GM18870 (cell line): ENCODE results near the gene PHB1.
A peak's percentile ranks its signal among the peaks of the same experiment; 100 is the strongest.

Experiments
- ATAC-seq: cut with Tn5 transposase; IDR thresholded peaks from one replicate; pipeline ENCODE4 v1.9.1; 2021; ENCODE audit warnings: moderate library complexity; ENCODE audit not compliant: unreplicated experiment

PHB1 gene

DNA sequence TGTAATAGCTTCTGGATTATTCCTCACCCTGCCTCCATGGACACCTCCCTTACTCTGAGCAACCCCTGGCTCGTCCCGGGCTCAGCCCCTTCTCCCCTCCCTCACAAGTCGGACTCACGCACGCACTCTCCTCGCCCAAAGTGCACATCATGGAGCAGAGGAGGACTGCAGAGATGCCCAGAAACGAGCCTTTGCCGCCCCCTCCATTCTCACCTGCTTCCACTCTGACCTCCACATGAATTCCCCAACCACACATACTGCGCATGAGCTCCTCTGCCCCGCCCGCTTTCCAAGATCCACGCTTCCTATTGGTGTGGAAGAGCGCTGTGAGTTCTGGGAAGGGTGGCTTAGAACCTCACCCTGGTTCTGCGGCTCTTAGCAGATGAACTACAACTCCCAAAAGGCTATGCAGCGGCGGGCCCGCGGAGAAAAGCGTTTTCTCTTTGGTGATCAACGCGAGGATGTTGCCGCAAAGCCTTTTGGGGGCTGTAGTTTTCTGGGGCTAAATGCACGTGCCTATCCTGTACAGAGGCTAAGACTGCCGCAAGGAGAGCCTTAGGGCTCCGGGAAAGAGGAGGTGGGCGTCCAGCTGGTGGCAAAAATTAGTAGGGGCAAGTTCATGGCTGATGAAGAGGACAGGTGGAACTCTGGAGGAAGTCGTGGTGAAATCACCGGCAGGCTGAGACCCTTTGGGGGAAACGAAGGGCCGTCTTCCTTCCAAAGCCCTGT, at the start of gene PHB1:
Gene PHB1, minus strand, starts transcription at position 261 of the 729 bp plus-strand sequence. CDS start 1,618 bp downstream, outside the sequence.
- peak; percentile 94 for ATAC-seq

DNA sequence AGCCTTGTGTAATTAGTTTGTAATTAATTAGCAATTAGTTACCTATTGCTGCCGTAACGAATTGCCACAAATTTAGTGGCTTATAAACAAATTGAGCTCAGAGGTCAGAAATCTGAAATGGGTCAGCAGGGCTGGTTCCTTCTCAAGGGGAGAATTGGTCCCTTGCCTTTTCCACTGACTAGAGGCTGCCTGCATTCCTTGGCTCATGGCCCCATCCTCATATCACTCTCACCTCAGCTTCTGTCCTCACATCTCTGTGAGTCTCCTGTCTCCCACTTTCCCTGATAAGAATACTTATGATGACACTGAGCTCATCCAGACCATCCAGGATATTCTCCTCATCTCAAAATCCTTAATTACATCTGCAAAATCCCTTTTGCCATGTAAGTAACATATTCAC, 49.4 kb upstream of the PHB1 start:
- no peak for ATAC-seq

DNA sequence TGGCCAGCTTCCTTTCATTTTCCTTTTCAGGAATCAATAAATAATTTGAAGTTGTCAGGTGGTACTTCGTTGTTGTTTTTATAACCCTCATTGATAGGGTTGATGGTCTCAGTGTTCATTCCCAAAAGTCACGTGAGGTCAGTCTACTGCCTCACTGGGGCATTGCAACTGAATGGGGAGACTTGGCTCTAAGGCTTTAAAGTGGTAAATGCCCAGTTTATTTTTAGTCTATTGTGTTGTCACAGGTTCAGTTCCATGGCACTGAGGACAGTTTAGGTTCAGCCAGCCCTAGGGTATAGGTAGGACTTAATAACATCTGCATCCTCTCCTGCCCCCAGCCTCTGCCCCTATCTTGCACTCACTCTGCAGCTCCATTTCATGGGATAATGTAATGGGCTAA, 46.9 kb upstream of the PHB1 start:
- no peak for ATAC-seq

DNA sequence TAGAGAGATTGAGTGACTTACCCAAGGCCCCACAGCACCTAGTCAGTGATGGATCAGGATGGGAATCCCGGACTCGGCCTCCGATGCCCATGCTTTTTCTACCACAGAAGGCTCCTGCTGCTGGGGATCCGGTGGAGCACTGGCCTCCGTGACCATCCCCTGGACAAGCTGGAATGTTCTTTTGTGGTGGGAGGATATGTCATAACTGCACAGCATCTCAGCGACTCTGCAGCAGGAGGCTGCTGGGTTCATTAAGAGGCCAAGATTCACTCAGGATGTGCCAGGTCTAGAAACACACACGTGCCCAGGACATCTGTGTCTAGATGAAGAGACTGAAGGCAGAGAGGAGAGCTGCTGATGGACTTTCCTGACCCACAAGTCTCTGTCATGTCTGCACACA, 45.7 kb upstream of the PHB1 start:
- ATAC-seq = no peak

DNA sequence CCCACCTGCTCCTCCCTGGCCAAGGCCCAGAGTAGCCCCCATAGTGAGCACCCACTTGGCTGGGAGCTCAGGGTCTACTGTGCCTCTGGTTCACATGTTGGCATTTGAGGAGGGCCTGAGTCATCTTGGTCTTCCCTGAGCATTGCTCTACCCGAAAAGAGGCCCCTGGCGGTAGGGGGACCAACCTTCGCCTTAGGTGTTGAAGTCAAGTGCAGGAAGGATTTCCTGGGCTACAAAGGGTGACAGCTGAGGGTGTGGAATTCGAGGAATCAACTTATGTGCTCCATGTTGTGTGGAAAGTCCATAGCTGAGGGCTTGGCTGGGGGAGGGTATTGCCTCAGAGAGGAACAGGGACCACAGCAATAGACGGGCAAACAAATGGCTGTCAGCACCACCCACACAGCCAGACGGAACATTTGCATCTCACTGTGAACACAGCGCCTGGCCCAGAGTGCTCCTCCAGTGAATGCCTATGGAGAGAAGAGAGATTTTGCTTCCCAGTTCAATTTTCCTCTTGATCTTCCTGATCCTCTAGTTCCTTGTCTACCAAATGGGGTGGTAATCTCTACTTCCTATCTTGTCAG, 44.8 kb upstream of the PHB1 start:
- no peak for ATAC-seq

DNA sequence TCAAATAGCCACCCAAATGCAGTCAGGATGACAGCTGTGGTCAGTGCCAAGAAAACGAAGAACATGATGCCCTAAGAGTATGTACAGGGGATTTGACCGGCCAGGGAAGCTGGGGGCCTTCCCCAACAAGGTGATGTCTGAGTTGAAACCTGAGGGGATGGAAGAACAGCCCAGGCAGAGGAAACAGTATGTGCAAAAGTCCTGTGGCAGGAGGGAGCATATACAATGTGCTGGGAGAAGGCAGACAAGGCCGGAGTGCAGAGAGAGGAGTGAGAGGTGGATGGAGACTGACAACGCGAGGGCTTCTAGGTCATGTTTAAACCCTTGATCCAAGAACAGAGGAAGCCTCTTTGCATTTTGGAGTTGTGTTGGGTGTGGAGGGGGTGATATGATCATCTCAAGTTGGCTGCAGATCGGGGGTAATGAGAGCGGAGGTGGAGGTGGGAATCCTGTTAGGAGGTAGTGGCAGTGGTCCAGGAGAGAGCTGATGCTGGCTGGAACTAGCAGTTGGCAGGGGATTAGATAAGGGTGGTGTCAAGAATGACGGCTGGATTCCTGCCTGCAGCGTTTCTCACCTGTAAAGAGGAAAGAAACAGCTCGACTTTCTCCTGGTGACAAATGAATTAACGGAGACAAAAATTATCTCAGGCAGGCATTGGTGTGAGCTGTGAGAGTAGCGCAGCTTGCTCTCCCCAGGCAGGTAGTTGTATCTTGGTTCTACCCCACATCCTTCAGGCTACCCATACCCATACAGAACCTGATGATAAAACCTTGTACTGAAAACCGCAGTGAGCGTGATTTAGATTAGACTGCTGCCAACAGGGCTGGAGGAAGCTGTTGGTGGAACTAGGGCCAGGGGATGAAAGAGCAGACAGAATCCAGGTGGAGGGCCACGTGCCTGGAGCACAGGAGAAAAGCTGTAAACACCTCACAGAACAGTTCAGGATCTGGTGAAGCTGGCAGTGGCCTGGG, 43.2 kb upstream of the PHB1 start:
- no peak for ATAC-seq

DNA sequence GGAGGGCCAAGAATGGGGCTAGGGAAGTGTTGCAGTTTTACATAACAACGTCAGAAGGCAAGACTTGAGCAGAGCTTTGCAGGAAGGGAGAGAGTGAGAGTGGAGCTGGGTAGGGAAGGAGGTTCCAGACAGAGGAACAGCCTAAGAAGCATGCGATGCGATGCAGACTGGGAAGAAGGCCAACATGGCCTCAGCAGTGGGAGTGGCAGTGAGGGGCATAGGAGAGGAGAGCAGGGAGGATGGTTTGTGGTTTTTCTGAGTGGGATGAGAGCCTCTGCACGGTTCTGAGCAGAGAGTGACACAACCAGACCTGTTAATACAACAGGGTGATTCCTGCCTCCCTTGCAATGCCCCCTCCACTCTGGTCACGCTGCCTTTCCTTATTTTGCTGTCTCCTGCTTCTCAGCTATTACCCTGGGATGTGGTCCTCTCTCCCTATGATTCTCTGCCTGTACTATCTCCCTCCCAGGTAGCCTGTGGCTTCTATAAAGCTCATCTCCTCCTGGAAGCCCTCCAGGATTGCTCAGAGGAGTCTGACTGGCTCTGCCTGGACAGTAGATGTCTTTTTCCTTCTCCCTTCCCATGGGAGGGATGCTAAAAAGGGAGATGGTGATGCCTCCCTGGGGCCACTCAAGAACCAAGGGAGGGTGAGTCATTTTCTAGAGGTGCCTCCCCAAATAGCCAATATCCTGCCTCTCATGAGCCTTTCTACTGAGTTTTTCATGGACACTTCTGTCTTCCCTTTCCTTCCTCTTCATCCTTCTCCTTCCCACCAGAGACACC, 41.7 kb upstream of the PHB1 start:
- ATAC-seq = no peak

DNA sequence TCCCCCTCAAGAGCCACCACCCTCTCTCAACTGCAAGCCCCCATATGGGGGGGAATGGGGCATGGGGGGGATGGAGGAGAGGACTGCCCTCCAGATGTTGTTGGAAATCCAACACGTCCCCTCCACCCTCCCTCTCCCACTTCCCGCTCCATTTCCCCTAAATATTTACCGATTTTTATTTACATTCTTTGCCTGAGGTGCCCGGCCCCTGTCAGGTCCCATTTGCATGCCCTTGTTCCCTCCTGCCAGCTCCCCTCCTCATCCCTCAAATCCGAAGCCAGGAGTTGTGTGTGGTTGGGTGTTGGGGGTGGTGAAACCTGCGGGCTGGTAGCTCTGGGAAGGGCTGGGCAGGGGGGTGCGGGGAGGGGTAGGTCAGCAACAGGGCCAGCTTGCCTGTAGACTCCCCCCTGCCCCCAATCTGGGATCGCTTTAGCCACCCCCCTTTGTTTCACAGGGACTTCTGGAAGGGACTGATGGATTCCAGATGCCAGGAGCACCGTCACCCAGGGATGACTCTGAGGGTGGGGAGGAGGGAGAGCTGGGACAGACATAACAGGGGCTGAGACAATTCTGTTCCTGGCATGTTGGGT, 40.7 kb upstream of the PHB1 start:
- no peak for ATAC-seq

DNA sequence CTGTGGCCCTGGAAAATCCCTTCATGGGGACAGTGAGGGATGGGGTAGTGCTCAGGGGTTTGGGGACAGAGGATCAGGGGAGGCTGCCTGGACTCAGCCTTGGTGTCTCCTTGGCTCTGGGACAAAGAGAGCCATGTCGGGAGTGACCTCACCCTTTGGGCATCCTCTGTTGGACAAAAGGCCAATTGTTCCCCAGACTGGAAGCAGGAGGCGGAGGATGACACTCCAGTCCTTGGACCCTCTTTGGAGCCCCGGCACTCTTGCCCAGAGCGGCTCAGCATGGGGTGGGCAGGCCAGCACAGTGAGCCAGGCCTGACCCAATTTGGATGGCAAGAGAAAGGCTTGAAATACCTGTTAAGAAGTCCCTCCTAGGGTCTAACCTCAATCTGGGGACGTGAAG, 39.4 kb upstream of the PHB1 start:
- no peak for ATAC-seq

DNA sequence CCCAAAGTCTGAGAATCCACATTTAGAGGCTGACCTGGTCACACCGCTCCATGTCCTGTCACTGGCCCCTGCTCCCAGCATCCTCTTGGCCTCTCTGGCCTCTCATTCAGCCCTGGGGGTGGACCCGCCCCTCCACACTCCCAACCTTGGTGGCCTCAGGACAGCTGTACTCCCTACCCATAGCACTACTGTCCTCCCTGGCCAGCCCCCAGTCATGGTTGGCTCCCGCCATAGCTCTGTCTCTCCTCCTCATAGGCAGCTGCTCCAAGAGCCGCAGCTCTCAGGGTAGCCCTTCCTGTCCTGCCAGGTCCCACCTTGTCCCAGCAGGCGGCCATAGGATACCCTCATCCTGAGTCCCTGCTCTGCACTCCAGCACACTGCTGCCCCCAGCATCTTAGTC, 38.0 kb upstream of the PHB1 start:
- ATAC-seq = no peak

DNA sequence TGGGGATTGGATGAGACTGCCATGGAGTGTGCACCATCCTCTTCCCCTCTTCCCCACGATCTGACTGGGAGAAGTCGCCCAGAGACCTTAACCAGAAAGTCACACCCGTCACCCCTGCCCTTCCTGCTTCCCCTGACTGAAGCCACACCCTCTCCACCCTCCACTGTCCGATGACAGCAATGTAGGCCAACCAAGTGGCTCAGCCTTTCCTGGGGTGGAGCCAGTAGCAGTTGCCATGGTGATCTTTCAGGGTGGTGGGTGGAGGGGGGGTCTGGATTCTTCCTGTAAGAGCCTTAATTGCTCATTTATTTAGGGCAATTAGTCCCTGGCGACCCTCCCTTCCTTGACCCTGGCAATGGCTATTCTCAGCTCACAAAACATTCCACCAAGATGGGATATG, 37.5 kb upstream of the PHB1 start:
- no peak for ATAC-seq

DNA sequence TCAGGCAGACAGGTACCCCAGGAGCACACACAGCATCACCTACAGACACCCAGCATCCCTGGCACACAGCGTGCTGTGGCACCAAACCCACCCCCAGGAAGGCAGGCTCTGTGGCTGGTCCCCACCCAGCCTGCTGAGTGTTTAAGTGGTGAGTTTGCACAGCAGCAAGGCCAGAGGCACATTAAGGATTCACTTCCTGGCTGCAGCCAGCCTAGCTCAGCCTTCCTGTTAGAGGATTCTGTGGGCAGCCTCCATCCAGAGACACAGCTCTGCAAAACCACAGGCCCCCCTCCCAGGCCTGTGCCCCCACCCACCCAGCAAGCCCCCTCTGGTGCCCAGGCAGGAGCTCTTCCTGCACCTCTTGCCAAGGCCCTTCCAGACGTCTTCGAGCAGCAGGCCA, 36.1 kb upstream of the PHB1 start:
- no peak for ATAC-seq

DNA sequence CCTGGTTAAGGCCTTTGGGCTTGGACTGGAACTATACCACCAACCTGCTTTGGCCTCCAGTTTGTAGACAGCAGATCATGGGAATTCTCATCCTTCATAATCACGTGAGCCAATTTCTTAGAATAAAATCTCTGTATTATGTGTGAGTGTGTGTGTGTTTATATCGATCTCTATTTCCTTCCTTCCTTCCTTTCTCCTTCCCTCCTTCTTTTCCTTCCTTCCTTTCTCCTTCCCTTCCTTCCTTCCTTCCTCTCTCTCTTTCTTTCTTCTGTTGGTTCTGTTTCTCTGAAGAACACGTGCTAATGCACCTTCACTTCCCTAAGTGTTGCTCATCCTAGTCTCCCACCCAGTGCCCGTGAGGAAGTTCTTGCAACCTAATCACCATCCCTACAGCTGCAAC, 35.5 kb upstream of the PHB1 start:
- ATAC-seq = no peak

DNA sequence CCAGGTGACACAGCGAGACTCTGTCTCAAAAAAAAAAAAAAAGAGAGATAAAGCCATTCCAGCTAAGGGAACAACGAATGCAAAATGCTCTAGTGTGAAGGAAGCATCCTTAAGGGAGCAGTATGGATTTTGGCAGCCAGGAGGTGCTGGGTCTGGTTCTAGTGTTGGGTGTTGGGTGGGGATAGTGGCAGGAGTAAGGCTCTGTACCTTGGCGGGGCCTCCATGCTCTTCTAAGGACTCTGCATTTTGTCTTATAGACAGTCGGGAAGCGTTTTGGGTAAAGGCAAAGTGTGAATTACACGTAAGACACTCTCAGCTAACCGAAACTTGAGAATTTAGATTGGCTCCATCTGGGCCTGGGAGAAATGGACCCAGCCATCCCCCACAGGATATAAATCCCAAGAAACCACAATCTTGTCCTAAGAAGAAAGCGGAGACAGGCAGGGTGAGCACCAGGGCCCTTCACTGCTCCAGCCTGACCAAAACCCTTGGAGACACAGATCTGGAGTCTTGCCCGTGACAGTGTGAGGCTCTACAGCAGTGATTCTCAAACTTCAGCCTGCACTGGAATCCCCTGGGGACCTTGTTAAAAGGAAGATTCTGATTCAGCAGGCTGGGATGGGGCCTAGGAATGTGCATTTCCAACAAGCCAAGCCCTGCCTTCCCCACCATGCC, 33.1 kb upstream of the PHB1 start:
- no peak for ATAC-seq

DNA sequence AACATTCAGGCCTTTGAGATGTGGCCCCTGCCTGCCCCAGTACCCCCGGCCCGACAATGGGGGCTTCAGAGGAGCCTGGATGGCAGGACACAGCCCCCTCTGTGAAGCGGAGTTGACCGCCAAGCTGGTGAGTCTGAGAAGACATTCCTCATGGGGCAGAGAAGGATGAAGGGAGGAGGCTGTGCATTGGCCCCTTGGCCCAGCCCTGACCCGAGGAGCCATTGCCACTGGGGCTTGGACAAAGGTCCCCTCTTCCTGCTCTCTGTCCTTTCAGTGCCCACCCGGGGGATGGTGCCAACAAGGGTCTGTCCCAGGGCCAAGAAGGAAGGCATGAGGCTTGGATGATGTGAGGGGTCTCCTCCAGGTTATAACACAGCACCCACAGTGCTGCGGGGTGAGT, 30.9 kb upstream of the PHB1 start:
- ATAC-seq = no peak

DNA sequence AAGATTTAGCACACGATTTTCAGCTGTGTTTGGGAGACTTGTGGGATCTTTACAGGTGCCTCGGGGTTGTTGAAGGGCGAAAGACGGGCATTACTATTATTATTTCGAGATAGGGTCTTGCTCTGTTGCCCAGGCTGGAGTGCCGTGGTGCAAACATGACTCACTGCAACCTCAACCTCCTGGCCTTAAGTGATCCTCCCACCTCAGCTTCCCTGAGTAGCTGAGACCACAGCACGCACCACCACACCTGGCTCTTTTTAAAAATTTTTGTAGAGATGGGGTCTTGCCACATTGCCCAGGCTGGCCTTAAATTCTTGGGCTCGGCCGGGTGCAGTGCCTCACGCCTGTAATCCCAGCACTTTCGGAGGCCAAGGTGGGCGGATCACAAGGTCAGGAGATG, 29.7 kb upstream of the PHB1 start:
- no peak for ATAC-seq

DNA sequence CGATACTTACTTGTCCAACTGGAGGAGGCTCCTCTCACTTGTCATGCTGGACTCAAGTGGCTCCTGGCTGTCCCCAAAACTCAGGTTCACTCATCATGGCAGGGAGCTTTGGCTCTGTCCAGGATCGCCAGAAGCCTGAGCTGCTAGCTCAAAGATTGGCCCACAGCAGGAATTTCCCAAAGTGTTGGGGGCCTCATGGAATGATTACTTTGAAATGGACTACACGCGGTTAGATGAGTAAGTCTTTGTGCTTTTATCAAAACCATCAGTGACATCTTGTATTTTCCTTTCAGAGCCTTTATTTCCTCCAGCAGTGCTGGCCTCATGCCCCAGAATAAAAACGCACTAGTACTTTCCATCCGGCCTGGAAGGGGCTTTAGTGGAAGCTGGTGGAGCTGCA, 29.2 kb upstream of the PHB1 start:
- no peak for ATAC-seq

DNA sequence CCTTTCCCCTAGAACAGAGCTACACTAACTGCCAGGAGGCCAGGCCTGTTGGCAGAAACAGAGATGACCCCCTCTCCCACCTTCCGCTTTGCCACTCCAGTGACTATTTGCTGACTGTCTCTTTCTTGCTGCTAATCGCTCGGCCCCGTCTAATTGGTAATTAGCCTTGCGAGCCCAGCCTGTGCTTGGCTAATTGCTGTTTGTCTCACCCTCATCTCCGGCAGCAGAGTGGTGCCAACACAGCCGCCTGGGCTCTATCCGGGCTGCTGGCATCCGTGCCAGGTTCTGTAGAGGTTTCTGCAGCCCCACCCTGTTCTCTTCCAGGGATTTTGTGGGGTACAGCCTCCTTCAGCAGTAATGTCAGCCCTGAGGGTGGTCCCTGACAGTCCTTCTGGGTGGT, 27.4 kb upstream of the PHB1 start:
- ATAC-seq = no peak

DNA sequence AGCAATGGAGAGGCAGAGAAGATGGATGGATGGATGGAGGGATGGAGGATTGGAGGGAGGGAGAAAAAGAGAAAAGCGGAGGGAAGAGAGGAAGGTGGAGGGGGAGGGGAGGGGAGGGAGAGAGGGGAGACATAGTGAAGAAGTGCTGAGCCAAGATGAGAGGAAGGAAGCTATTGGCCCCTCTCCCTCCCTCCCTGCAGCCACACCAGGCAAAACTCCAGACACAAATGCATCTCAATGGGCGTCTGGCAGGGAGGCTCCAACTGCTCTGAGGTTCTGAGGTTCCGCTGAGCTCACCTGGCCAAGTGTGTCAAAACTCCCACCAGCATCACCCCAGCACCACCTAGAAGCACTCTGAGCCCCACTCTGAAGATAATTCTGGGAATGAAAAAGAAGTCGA, 26.9 kb upstream of the PHB1 start:
- ATAC-seq = no peak

DNA sequence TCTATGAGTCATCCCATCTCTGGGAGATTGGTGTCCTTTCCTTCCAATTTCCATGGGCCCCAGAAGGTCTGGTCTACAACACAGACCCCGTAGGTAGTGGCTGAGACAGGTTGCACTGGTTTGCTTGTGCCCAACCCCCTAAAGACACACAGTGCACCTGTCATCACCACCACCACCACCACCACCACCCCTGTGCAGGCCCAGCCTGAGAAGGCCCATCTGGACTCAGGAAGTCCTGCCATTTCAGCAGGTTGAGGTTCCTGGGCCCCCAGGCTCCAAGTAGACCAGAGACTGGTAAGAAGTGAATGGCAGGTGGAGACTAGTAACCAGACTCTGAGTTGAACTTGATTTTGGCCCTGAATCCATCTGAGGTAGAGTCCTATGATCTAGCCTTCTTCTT, 25.9 kb upstream of the PHB1 start:
- ATAC-seq = no peak
